ENCODE results near the gene NANOS1.
A peak's percentile ranks its signal among the peaks of the same experiment; 100 is the strongest.
"Not testable (repeated sequence)": the region's sequence is repeated elsewhere in the genome, so short reads cannot be mapped to it uniquely, and the experiment has no call there.

The NANOS1 gene

GRCh38 chr10:119020627-119020946 is 8.9 kb upstream of the NANOS1 start:
- DNase-seq, result no peak

DNA sequence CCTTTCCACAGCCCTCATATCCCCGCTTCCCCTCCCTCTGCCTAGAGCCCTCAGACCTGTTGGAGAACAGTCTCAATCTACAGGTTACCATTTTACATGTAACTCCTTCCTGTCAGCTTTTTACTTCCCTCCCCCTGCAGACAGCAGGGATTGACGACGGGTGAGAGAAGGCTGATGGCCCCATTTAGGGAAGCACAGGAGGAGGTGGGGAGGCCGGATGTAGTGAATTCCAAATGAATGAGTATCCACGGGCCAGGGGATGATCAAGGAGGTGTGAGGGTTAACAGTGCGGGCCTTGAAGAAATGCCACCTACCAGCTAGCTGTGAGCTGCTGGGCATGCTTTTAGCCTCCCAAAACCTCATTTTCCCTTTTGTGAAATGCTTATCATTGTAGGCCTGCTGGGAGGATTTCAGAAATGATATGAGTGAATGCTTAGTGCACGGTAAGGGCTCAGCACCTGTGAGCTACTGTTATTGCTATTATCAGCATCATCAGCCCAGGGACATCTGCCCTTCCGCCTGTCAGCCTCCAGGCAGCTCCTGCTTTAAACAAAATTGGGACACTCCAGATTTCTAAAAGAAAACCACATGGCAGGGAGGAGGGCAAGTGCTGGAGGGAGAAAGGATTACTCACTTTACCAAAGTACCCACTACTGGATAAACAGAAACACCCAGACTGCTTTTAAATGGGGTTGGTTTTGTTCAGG is 6.5 kb upstream of the NANOS1 start:
- DNase-seq, result no peak

GRCh38 chr10:119023553-119023868 is 6.0 kb upstream of the NANOS1 start:
- no peak for DNase-seq

- DNase-seq, result no peak
Measured at GRCh38 chr10:119024882-119025281, 4.6 kb upstream of the NANOS1 start.

GRCh38 chr10:119025336-119025735 is 4.2 kb upstream of the NANOS1 start:
- DNase-seq, result no peak

DNA sequence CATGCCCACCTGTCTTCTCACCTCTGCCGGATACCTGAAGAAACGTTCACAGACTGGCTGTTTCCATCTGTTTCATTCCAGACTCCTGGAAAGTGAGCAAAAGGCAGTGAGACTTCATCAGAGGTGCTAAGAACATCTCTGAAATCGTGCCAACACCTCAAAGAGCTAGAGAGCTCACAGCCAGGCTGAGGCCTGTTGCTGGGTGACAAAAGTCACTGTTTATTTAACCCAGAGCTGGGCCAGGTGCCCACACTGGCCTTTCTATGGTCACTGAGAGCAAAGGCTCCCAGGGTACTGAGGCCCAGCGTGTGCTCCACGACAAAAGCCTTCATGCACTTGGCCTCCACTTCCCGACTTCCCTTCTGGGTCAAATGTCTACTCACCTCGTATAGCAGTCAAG is 3.7 kb upstream of the NANOS1 start:
- DNase-seq, result no peak

DNA sequence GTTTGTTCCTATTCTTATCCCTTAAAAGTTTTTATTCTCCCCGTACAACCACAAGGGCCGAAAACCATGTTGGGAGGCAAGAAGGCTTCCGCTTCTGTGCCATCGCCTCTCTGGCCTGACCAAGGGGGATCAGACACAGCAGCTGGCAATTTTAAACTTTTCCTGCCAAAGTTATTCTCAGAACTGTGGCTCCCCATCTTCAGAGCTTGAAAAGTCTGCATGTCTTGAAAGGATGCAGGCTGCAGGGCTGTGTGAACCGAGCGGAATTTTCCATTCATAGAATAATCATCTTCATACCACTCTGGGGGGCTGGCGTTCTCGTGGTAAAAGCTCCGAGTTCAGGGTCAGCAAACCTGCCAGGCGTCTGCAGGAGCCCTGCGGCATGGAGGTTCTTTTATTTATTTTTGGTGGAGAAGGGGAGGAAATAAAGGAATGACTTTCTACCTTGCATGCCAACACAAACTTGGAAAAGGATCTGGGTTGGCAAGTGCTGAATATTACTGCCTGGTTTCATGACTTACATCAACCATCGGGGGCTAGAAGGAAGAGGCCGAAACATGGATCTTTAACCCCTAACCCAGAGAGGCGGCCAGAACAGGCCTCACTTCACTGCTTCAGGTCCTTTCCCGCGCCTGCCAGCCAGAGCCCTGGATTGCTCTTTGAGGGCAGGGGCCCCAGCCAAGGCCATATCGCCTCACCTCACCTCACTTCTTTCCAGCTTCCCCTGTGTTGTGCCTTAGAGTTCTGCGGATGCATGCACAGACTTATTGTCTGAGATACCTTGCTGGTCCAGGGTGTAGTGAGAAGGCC is 3.0 kb upstream of the NANOS1 start:
- DNase-seq, result no peak

DNA sequence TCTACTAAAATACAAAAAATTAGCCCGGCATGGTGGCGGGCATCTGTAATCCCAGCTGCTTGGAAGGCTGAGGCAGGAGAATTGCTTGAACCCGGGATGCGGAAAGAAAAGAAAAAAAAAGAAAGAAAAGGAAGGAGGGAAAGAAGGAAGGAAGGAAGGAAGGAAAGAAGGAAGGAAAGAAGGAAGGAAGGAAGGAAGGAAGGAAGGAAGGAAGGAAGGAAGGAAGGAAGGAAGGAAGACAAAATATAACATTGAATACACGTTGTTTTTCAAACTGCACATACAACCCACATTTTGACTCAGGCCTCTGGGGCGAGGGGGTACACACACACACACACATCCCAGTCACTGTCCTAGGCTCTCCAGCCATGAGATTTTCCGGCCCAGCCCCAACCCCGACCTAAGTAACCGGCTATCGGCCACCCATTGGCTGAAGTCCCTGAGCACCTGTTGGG is 1.0 kb upstream of the NANOS1 start:
- DNase-seq, result not testable (repeated sequence)

DNA sequence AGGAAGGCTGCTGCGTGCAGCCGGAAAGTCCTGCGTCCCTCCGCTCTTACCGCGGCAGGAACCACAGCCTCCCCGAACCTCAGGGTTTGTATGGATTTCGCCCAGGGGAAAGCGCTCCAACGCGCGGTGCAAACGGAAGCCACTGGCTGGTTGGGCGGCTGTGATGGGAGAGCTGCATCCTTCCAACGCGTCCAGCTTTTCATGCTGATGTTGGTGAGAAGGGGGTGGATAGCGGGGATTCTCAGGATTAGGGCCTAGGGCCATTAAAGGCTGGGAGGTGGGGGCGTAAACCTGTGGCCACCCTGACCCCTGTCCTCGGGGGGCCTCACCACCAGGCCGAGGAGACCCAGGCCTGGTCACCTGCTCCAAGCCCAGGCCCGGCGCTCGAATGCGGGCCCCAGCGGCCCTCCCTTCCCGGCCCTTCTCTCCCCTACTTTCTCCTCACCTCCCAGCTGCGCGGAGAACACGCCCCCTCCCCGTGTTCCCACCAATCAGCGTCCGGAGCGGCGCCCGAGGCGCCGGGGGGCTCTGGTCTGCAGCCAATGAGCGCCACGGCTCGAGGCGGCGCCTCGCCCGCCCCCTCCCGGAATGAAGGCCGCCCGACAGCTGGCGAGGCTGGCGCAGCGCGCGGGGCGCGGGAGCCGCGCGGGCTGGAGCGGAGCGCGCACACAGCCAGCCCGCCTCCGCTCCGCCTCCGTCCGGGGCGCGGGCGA is 458 bp upstream of the NANOS1 start:
- DNase-seq, result peak; percentile 72

GRCh38 chr10:119030421-119031250 is 1.1 kb downstream of the NANOS1 start:
- DNase-seq, result peak; percentile 31

GRCh38 chr10:119031496-119032059 is 2.1 kb downstream of the NANOS1 start:
- DNase-seq, result no peak

DNA sequence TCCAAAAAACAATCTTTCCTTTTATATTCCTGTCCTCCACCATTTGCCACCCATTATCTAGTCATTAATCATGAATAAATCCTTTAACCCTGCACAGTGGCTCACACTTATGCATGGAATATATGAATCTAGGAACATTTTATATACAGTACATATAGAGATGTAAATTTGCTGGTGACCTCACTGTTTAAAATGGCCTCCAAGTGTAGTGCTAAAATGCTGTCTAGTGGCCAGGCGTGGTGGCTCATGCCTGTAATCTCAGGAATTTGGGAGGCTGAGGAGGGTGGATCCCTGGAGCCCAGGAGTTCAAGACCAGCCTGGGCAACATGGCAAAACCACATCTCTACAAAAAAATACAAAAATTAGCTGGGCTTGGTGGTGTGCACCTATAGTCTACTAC is 9.6 kb downstream of the NANOS1 start:
- no peak for DNase-seq

- no peak for DNase-seq
Measured at GRCh38 chr10:119041326-119041725, 11.8 kb downstream of the NANOS1 start.

GRCh38 chr10:119042169-119042568 is 12.7 kb downstream of the NANOS1 start:
- DNase-seq, result no peak

GRCh38 chr10:119045561-119045960 is 16.0 kb downstream of the NANOS1 start:
- no peak for DNase-seq

DNA sequence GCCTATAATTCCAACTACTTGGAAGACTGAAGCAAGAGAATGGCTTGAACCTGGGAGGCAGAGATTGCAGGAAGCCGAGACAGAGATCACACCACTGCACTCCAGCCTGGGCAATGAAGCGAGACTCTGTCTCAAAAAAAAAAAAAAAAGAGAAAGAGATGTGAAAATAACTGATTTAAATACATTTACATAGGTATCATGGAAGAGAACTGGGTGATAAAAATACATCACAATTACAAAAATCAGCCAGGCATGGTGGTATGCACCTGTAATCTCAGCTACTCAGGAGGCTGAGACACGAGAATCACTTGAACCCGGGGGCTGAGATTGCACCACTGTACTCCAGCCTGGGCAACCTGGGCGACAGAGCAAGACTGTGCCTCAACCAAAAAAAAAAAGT is 19.8 kb downstream of the NANOS1 start:
- DNase-seq, result no peak

DNA sequence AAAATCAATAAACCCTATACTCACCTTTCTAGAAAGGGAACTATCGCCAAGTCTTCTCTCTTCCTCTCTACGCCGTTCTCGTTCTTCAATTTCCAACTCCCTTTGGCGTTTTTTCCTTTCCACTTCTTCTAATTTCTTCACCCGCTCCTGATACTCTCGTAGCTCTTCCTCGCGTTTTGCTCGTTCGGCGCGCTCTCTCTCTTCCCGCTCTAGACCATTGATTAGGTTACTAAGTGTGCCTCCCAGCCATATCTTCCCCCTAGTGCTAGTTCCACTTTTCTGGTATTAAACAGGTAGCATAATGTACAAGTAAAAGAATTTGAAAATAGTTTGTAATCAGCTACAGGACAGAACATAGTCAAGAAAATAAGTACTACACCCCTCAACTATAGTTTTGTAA is 20.3 kb downstream of the NANOS1 start:
- no peak for DNase-seq

DNA sequence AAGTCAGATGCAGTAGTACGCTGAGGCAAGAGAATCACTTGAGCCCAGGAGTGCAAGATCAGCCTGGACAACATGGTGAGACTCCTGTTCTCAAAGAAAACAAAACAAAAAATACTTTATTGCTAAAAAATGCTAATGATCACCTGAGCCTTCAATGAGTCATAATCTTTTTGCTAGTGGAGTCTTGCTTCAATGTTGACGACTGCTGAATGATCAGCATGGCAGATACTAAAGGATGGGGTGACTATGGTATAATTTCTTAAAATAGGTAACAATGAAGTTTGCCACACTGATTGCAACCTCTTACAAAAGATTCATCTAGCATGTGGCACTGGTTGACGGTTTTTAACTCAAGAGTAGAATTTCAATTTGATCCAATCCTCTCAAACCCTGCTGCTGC is 22.3 kb downstream of the NANOS1 start:
- DNase-seq, result no peak

- DNase-seq, result no peak
Measured at GRCh38 chr10:119055472-119055871, 26.0 kb downstream of the NANOS1 start.

DNA sequence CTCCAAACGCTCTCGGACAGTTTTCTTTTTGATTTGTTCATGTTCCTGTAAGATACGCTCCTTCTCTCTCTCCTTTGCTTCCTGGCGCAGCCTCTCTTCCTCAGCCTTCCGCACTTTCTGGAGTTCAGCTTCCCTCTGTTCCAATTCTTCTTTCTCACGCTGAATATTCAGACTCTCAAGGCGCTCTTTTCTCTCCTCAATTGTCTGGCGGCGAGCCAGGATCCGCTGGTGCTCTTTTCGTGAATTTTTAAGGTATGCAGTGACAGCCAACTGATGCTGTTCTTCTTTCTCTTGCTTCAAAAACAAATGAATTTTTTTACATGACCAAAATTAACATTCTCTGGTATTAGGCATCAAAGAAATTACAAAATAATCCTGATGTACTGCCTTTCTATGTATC is 28.5 kb downstream of the NANOS1 start:
- no peak for DNase-seq

DNA sequence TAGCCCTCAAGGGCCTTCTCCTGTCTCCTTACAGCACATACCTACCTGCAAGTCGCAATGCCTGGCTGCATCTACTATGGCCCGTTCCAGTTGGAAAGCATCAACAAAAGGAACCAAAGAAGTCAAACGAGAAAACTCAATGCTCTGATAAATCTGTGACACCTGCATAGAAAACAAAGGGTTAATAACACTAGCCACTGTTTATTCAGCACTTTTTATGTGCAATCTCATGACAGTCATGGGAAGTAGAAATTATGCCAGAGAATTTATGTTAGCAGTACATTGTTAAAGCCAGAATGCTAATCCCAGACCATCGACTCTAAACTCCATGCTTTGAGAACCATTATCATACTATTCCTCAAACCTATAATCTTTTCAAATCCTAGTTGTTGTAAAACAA is 30.0 kb downstream of the NANOS1 start:
- DNase-seq, result no peak

DNA sequence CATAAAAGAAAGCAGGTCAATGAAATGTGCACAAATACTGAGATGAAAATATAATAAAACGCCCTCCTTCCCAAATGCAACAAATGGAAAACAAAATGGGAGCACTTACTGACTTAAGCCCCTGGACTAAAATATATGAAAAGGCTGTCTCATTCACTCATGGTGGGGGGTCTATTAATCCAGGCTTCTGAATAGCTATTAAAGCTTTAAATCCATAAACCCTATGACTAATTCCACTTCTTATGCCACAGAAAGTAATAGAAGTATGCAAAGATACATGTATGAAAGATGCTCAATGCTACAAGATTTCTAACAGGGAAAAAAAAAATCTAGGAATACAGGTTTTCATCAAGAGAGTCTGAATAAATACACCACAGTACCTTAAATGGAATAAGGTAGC is 30.6 kb downstream of the NANOS1 start:
- DNase-seq, result no peak

- DNase-seq, result no peak
Measured at GRCh38 chr10:119061352-119061751, 31.8 kb downstream of the NANOS1 start.

All from activated T-cell treated with anti-CD3 and anti-CD28 coated beads for 4 hours (primary cell).